Muscle layer of duodenum (tissue), 2 donors: Measurements from ENCODE around the gene ZNF282.

Experiments used
- H3K27ac ChIP-seq: one replicate; pipeline ENCODE4 v1.7.0; 2013; ENCODE audit warnings: mild to moderate bottlenecking, low read length
- H3K27me3 ChIP-seq: one replicate; pipeline ENCODE4 v1.7.0; 2013; ENCODE audit warnings: low read depth, mild to moderate bottlenecking, control low read depth, low read length
- H3K36me3 ChIP-seq, 2 donors: one replicate each; pipeline ENCODE4 v1.7.0; 2013; ENCODE audit warnings: low read length in 2 of 2, control low read depth in 1 of 2, mild to moderate bottlenecking in 1 of 2; ENCODE audit not compliant: insufficient read depth in 2 of 2, control insufficient read depth in 1 of 2
- H3K4me1 ChIP-seq, 2 donors: one replicate each; pipeline ENCODE4 v1.7.0; 2013; ENCODE audit warnings: low read length in 2 of 2, mild to moderate bottlenecking in 2 of 2, control low read depth in 1 of 2, moderate library complexity in 1 of 2; ENCODE audit not compliant: insufficient read depth in 2 of 2, control insufficient read depth in 1 of 2
- H3K4me3 ChIP-seq, 2 donors: one replicate each; pipeline ENCODE4 v1.7.0; 2013; ENCODE audit warnings: low read length in 2 of 2, low read depth in 1 of 2, mild to moderate bottlenecking in 1 of 2
- H3K9me3 ChIP-seq, 2 donors: one replicate each; pipeline ENCODE4 v1.7.0; 2013; ENCODE audit warnings: low read length in 2 of 2, control low read depth in 1 of 2, mild to moderate bottlenecking in 1 of 2; ENCODE audit not compliant: control insufficient read depth in 1 of 2
- donor health status: healthy.

The ZNF282 gene

DNA sequence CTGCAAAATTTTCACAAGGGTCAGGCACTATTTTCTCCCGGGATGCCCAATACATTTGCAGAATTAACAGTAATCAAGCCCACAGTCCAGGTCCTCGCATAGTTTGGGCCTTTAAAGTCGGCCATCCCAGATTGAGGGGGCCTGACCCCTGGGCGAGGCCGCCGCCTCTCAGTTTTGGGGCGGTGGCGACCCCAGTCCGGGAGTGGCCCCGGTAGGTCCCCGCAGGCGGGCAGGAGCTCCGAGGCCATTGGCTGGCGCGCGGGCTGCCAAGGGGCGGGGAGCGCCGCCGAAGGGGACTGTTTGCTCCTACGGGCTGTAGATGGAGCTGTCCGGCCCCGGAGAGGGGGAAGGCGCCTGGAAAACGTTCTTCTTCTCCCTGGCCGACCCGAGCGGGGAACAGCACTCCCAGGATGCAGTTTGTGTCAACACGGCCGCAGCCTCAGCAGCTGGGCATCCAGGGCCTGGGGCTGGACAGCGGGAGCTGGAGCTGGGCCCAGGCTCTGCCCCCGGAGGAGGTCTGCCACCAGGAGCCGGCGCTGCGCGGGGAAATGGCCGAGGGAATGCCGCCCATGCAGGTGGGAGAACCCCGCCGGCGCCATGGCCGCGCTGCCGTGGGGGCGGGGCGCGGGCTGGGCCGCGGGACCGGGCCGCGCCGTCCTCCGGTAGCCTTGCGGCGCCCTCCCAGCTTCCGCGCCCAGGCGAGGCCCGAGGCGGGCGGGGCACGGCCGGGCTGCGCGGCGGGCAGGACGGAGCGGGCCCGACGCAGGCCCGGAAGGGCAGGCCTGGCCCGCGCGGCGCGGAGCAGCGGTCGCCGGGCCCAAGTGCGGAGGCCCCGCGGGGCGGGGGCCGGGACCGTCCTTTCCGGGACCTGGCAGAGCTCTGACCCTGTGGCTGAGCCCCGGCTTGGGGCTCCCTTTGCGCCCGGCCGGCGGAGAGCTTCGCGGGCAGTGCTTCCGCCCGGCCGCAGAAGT is at the start of gene ZNF282:
Gene ZNF282, plus strand, starts transcription at position 367 of the 971 bp plus-strand sequence. Its CDS starts 44 bp downstream, at position 411.
- no peaks in the 10 kb centered on the region for H3K27me3 ChIP-seq
- peaks cover 20% of the 10 kb centered on the region in 2 donors for H3K36me3 ChIP-seq
- peak within 1 kb of the TSS; percentile 82 for H3K27ac ChIP-seq
- peaks cover 3 to 18% of the 10 kb centered on the region in 2 donors for H3K4me1 ChIP-seq
- H3K4me3 ChIP-seq, result peak within 1 kb of the TSS; percentile 80 to 89
- H3K9me3 ChIP-seq, result no peaks in the 10 kb centered on the region

DNA sequence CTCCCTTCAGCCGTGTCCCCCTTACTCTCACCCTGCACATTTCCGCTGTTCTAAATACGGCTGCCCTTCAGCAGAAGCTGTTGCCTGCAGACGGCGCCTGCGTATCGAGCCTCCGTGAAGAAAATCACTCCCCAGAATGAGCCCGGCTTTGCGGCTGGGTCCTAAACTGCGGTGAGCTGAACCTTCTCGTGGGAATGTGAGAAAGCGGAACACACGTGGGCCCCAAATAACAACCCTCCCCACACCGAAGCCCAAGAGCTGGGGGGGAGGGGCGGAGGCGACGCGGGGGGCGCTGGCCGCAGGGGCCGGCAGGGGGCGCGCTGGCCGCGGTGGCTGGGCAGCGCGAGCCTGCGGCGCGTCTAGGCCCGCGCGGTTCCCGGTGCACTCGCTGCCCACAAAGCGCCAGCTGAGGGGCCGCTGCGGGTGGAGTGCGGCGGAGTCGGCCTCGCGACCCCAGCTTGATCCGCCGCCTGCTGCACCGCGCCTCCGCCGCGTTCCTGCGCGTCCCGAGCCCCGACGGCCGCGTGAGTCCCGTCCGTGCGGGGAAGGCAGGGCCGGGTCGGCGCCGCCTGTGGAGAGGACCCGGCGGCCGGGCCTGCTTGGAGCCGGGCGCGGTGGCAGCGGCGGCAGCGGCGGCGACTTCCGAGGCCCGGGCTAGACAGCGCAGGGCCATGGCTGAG is 48.1 kb upstream of the ZNF282 start, which contains the start of gene ZNF398:
Gene ZNF398, plus strand, starts transcription at position 382 of the 680 bp plus-strand sequence. Its CDS starts 290 bp downstream, at position 672.
- no peaks in the 10 kb centered on the region for H3K27me3 ChIP-seq
- H3K4me1 ChIP-seq, result peaks cover 0 to 5% of the 10 kb centered on the region in 2 donors
- H3K36me3 ChIP-seq, result no peaks in the 10 kb centered on the region
- peak within 1 kb of the TSS; percentile 73 for H3K27ac ChIP-seq
- no peaks in the 10 kb centered on the region for H3K9me3 ChIP-seq
- peak within 1 kb of the TSS; percentile 79 to 87 for H3K4me3 ChIP-seq

DNA sequence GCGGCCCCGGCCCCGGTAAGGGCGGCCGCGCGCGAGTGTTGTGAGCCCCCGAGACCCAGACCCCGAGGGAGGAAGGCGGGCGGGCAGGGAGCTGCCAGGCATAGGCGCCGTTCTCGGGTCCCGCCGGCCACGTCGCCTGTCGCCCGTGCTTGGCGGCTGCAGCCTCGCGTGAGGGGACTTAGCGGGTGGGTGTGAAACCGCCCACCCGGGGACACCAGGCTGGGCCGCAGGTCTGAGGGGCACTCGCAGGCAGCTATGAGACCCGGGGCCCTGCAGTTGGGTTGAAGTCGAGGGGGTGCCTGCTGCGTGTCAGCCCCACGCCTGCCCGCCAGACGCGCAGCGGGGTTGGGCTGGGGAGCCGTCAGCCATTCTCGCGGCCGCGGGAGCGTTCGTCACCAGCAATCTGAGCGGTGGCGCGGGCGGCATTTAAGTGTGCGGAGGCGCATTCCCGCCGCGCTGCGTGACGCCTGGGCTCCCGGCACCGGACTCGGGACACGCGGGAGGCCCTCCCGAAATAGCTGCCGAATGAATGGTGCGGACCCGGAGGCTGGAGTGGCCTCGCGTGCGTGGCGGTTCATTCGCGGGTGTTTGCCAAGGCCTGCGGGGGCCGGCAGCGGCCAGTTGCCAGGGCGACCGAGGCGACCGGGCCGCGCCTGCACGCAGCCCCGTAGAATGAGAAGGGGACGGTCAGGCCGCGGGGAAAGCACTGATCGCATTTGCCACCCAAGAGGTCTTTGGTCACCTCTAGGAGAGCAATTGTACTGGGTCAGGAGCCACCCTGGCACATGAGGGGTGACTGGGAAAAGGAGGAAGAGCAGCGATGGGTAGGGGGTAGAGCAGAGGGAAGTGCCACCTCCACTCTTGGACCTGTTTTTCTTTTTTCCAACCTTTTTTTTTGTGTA is 47.3 kb upstream of the ZNF282 start:
- H3K27ac ChIP-seq, result peak overlapping the region; percentile 63
- no peaks in the 10 kb centered on the region for H3K9me3 ChIP-seq
- no peaks in the 10 kb centered on the region for H3K27me3 ChIP-seq
- H3K4me1 ChIP-seq, result peaks cover 0 to 5% of the 10 kb centered on the region in 2 donors
- H3K36me3 ChIP-seq, result no peaks in the 10 kb centered on the region
- H3K4me3 ChIP-seq, result peak overlapping the region; percentile 78 to 87

DNA sequence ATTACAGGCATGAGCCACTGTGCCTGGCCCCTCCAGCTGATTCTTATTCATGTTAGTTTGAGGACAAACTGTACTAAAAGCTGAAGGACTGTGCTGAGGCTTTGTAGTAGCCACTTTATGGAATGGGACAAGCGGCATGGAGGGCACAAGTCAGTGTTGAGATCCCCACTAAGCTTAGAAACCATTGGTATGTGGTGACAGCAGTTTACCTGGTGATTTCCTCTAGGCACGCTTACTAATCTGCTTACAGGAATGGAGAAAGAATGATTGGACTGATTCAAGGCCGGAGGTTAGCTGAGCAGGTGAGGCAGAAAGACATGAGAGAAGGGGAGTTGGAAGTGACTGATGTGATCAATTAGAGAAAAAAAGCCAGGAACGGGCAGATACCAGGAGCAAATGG is 44.4 kb upstream of the ZNF282 start:
- Histone ChIP-seq H3K36me3 (peaks cover 7 to 11% of the 10 kb centered on the region in 2 donors), H3K9me3 (no peaks in the 10 kb centered on the region), H3K4me1 (peaks cover 0 to 5% of the 10 kb centered on the region in 2 donors), H3K27me3 (no peaks in the 10 kb centered on the region), H3K4me3 (no peak overlapping the region), H3K27ac (no peak overlapping the region)

DNA sequence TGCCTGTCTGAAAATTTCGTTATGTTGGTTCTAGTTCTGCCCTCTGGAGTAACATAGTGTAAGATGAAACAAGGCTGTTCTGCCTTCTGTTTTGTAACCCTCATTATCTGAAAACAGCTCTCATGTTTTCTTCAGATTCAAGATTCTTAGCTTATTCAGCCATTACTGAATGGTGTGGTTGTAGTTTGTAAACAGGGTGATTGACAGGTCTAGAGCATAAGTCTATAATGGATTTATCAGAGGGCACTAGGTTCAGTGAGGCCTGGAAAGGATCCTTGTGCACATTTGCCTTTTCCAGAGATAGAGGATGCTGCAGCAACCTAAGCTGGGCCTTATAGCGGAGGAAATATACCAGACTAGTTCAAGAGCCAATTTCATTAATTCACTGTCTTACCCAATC is 42.0 kb upstream of the ZNF282 start:
- Histone ChIP-seq H3K4me3 (no peak overlapping the region), H3K27me3 (no peaks in the 10 kb centered on the region), H3K36me3 (peaks cover 7 to 15% of the 10 kb centered on the region in 2 donors), H3K27ac (no peak overlapping the region), H3K4me1 (peaks cover 0 to 4% of the 10 kb centered on the region in 2 donors), H3K9me3 (no peaks in the 10 kb centered on the region)

DNA sequence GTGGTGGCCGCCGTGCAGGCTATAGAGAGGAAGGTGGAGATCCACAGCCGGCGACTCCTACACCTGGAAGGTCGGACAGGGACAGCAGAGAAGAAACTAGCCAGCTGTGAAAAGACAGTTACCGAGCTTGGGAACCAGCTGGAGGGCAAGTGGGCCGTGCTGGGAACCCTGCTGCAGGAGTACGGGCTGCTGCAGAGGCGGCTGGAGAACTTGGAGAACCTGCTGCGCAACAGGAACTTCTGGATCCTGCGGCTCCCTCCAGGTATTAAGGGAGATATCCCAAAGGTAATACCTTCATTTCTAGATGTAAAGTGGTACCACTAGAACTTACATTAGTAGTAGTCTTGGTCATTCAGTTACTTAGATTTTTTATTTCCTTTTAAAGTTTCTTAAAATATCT is 41.3 kb upstream of the ZNF282 start:
- Histone ChIP-seq H3K27ac (no peak overlapping the region), H3K27me3 (no peaks in the 10 kb centered on the region), H3K9me3 (no peaks in the 10 kb centered on the region), H3K4me3 (no peak overlapping the region), H3K4me1 (no peaks in the 10 kb centered on the region), H3K36me3 (peaks cover 7 to 15% of the 10 kb centered on the region in 2 donors)

DNA sequence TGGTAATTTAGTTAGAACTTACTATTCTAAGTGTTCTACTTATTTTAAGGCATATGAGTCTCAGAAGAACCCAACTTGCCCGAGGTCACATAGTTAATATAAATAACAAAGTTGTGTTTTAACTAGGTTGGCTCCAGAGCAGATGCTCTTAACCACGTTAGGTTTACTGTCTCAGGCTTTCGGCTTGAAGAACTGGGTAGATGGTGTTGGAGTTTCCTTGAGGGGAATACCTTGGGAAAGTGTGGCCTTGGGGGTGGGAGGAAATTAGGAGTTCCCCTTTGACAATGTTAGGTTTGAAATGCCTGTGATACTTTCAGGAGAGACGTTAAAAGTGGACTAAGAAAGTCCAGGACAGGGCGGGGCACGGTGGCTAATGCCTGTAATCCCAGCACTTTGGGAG is 38.4 kb upstream of the ZNF282 start:
- no peak overlapping the region for H3K4me3 ChIP-seq
- peaks cover 7 to 15% of the 10 kb centered on the region in 2 donors for H3K36me3 ChIP-seq
- no peaks in the 10 kb centered on the region for H3K4me1 ChIP-seq
- no peak overlapping the region for H3K27ac ChIP-seq
- H3K9me3 ChIP-seq, result no peaks in the 10 kb centered on the region
- no peaks in the 10 kb centered on the region for H3K27me3 ChIP-seq

DNA sequence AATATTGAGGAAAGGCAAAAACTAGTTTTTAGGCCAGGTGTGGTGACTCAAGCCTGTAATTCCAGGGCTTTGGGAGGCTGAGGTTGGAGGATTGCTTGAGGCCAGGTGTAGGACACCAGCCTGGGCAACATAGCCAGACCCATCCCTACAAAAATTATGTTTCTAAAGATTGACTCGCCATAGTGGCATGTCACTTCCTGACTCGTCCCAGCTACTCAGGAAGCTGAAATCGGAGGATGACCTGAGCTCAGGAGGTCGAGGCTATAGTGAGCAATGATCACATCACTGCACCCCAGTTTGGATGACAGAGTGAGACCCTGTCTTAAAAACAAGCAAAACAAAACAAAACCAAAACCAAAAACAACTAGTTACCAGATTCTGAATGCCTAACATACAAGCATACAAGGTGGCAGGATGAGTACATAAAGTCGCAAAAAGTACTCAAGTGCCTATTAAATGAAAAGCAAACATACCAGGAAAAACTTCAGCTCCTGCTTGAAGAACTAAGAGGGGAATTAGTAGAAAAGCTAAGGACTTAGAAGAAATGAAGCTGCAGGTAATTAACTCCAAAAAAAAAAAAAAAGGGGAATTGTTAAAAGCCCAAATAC is 34.0 kb upstream of the ZNF282 start:
- no peaks in the 10 kb centered on the region for H3K4me1 ChIP-seq
- H3K27me3 ChIP-seq, result no peaks in the 10 kb centered on the region
- H3K27ac ChIP-seq, result no peak overlapping the region
- no peaks in the 10 kb centered on the region for H3K9me3 ChIP-seq
- peaks cover 4 to 20% of the 10 kb centered on the region in 2 donors for H3K36me3 ChIP-seq
- no peak overlapping the region for H3K4me3 ChIP-seq

DNA sequence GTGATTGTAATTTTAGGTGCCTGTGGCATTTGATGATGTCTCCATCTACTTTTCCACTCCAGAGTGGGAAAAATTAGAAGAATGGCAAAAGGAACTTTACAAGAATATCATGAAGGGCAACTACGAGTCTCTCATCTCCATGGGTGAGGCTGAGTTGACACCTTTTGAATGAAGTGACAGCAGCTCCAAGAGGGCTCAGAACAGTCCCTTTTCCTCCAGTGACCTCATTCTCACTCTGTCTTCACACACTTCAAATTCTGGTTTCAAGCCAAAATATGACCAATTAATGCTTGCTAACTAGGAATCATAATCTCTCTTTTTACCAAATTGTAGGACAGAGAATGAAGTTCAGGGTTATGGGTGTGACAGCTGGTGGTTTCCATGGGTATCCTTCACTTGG is 29.2 kb upstream of the ZNF282 start:
- no peaks in the 10 kb centered on the region for H3K4me1 ChIP-seq
- peaks cover 29 to 56% of the 10 kb centered on the region in 2 donors for H3K36me3 ChIP-seq
- no peaks in the 10 kb centered on the region for H3K27me3 ChIP-seq
- H3K4me3 ChIP-seq, result no peak overlapping the region
- H3K27ac ChIP-seq, result no peak overlapping the region
- H3K9me3 ChIP-seq, result no peaks in the 10 kb centered on the region

DNA sequence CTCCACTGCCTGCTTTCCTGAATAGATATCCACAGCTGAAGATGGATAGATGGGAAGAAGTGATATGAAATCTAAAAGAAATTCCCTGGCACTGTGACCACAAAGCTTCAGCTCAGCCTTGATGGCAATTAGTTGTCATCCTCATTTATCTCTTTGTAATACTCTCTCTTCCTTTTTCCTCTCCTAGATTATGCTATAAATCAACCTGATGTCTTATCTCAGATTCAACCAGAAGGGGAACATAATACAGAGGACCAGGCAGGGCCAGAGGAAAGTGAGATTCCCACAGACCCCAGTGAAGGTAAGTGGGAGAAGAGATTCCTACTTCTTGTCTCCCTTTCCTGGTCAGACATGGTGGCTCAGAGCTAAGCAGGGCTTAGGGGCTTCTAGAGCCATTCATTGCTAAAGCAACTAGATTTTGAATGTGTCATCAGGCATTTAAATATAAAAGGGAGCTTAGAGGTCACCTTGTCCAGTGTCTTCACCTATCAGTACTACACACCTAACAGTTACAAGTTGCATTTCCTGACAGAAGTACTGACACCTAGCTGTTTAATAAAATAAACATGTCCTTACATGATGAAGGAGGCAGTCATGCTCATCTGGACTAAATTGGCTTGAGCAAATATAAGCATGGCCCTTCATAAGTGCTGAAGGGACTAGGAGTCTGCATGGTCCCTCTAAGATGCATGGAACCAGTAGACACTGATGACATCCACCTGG is 28.6 kb upstream of the ZNF282 start:
- no peaks in the 10 kb centered on the region for H3K4me1 ChIP-seq
- H3K36me3 ChIP-seq, result peaks cover 29 to 56% of the 10 kb centered on the region in 2 donors
- no peaks in the 10 kb centered on the region for H3K9me3 ChIP-seq
- no peak overlapping the region for H3K27ac ChIP-seq
- no peaks in the 10 kb centered on the region for H3K27me3 ChIP-seq
- no peak overlapping the region for H3K4me3 ChIP-seq
